ENCODE results near the gene CCL5.

CCL5 gene

GRCh38 chr17:35906926-35907637, 26.9 kb upstream of the CCL5 start:
- Histone ChIP-seq H3K27ac (no peak overlapping the region), H3K4me3 (no peak overlapping the region)
- no peak for TF ChIP-seq CTCF (IDR thresholded peaks at IDR 0.05)
- DNase-seq (ENCODE audit: low spot score): no peak

GRCh38 chr17:35906191-35906925, 26.2 kb upstream of the CCL5 start:
- DNase-seq (ENCODE audit: low spot score): no peak
- Histone ChIP-seq H3K4me3 (no peak overlapping the region), H3K27ac (no peak overlapping the region)
- no peak for TF ChIP-seq CTCF (IDR thresholded peaks at IDR 0.05)

DNA sequence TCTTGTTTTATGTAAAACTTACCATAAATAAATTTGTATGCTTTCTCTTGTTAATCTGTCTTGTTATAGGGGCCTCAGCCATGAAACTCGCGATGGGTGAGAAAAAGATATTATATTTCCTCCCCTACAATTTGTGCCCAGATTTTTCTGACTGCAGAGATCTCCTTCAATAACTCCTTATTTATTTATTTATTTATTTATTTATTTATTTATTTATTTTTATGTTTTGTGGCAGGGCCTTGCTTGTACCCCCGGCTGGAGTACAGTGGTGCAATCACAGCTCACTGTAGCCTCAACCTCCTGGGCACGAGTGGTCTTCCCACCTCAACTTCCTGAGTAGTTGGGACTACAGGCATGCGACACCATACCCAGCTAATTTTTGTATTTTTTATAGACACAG, 23.3 kb upstream of the CCL5 start:
- no peak for DNase-seq (ENCODE audit: low spot score)
- H3K4me3 ChIP-seq: no peak overlapping the region
- no peak overlapping the region for H3K27ac ChIP-seq
- no peak for TF ChIP-seq CTCF (IDR thresholded peaks at IDR 0.05)

GRCh38 chr17:35901631-35902175, 21.5 kb upstream of the CCL5 start:
- H3K27ac ChIP-seq: no peak overlapping the region
- no peak overlapping the region for H3K4me3 ChIP-seq
- no peak for DNase-seq (ENCODE audit: low spot score)
- TF ChIP-seq CTCF (IDR thresholded peaks at IDR 0.05): no peak

- Histone ChIP-seq H3K27ac (no peak overlapping the region), H3K4me3 (no peak overlapping the region)
- TF ChIP-seq CTCF (IDR thresholded peaks at IDR 0.05): no peak
- DNase-seq (ENCODE audit: low spot score): no peak
Observed at GRCh38 chr17:35900708-35901480, 20.7 kb upstream of the CCL5 start.

- no peak for TF ChIP-seq CTCF (IDR thresholded peaks at IDR 0.05)
- Histone ChIP-seq H3K27ac (no peak overlapping the region), H3K4me3 (no peak overlapping the region)
- DNase-seq (ENCODE audit: low spot score): no peak
Observed at GRCh38 chr17:35900280-35900679, 20.1 kb upstream of the CCL5 start.
